ENCODE results near the gene PREP.

Gene PREP

GRCh38 chr6:105310947-105311346, 91.9 kb downstream of the PREP start:
- no peak for DNase-seq (ENCODE audit: low read depth in 1 of 2, low spot score in 1 of 2)

- no peak for DNase-seq (ENCODE audit: low read depth in 1 of 2, low spot score in 1 of 2)
Measured at GRCh38 chr6:105310371-105310770, 92.5 kb downstream of the PREP start.

DNA sequence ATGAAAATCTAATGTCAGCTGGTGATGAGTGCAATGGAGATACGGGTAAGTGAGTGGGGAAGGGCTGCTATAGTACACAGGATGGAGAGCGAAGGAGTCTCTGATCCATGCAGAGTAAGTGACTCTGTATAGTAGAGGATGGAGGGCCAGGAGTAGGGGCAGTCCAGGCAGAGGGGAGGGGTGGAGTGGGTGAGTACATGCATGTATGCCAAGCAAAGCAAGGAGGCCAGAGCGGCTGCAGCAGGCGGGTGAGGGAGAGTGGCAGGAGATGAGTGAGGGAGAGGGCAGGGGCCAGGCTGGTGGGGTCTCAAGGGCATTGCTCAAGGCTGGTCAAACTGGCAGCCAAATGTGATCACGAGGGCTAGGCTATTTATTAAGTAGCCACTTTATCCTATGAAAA, 94.0 kb downstream of the PREP start:
- no peak for DNase-seq (ENCODE audit: low read depth in 1 of 2, low spot score in 1 of 2)

- no peak for DNase-seq (ENCODE audit: low read depth in 1 of 2, low spot score in 1 of 2)
Measured at GRCh38 chr6:105305521-105305920, 97.4 kb downstream of the PREP start.

GRCh38 chr6:105304825-105305224, 98.1 kb downstream of the PREP start:
- no peak for DNase-seq (ENCODE audit: low read depth in 1 of 2, low spot score in 1 of 2)

- DNase-seq (ENCODE audit: low read depth in 1 of 2, low spot score in 1 of 2), result no peak
Measured at GRCh38 chr6:105304366-105304765, 98.5 kb downstream of the PREP start.

DNA sequence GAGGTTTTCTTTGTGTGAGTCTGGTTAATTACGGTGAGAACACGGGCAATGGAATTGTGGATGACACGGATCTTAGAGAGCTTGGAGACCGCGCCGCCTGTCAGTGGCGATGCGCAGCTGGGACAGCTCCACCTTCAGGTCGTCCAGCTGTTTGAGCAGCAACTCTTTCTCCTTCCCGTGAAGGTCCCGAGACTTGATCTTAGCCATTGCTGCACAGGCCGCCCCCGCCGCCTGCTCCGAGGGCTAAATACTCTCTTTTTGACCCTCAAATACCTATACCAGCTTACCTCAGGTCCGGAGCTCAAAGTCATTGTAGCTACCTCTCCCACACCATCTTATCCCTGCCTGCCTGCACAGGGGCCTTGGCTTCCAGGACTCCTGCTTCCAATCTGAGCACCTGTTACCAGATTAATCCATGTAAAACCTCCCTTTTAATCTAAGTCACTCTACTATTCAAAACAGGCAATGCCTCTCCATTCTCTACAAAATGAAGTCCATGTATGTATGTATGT, 100.2 kb downstream of the PREP start:
- no peak for DNase-seq (ENCODE audit: low read depth in 1 of 2, low spot score in 1 of 2)

GRCh38 chr6:105301756-105302616, 100.9 kb downstream of the PREP start:
- DNase-seq (ENCODE audit: low read depth in 1 of 2, low spot score in 1 of 2), result no peak

GRCh38 chr6:105301072-105301503, 101.8 kb downstream of the PREP start:
- no peak for DNase-seq (ENCODE audit: low read depth in 1 of 2, low spot score in 1 of 2)

DNA sequence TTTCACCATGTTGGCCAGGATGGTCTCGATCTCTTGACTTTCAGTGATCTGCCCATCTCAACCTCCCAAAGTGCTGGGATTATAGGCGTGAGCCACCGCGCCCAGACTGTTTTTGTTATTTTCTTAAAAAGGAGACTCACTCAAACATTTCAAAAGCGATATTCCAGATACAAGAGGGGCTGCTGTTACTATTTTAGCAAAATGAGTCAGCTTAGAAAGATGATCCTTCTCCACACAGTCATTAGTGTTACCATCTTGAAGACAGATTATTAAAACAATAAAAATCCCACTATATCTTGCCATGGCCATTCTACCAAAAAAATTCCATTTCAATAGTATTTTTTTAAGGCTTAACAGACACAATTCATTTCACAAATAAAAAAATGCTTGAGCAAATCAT, 102.8 kb downstream of the PREP start:
- DNase-seq (ENCODE audit: low read depth in 1 of 2, low spot score in 1 of 2), result no peak

GRCh38 chr6:105294129-105294528, 108.8 kb downstream of the PREP start:
- no peak for DNase-seq (ENCODE audit: low read depth in 1 of 2, low spot score in 1 of 2)

DNA sequence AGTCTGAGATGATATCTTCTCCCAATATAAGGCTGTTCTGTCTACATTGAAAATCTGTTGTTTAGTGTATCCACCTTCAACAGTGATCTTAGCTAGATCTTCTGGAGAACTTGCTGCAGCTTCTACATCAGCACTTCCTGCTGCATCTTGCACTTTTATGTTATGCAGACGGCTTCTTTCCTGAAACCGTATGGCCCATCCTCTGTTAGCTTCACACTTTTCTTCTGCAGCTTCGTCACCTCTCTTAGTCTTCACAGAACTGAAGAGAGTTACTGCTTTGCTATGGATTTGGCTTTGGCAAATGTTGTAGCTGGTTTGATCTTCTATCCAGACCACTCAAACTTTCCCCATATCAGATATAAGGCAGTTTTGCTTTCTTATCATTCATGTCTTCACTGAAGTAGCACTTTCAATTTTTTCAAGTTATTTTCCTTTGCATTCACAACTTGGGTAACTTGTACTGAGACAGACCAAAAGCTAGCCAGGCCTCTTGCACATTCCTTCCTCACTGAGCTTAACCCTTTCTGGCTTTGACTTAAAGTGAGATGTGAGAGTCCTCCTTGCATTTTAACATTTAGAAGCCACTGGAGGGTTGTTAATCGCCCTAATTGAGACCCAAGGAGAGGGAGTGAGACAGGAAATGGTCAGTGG, 110.1 kb downstream of the PREP start:
- DNase-seq (ENCODE audit: low read depth in 1 of 2, low spot score in 1 of 2), result no peak

DNA sequence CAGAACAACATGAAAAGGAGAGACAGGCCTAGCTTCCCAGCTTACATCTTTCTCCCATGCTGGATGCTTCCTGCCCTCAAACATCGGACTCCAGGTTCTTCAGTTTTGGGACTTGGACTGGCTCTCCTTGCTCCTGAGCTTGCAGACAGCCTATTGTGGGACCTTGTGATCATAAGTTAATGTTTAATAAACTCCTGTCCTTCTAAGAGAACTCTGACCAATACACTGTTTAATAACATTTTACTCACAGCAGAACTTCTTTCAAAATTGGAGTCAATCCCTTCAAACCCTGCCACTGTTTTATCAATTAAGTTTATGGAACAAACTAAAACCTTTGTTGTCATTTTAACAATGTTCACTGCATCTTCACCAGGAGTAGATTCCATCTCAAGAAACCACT, 111.4 kb downstream of the PREP start:
- no peak for DNase-seq (ENCODE audit: low read depth in 1 of 2, low spot score in 1 of 2)

DNA sequence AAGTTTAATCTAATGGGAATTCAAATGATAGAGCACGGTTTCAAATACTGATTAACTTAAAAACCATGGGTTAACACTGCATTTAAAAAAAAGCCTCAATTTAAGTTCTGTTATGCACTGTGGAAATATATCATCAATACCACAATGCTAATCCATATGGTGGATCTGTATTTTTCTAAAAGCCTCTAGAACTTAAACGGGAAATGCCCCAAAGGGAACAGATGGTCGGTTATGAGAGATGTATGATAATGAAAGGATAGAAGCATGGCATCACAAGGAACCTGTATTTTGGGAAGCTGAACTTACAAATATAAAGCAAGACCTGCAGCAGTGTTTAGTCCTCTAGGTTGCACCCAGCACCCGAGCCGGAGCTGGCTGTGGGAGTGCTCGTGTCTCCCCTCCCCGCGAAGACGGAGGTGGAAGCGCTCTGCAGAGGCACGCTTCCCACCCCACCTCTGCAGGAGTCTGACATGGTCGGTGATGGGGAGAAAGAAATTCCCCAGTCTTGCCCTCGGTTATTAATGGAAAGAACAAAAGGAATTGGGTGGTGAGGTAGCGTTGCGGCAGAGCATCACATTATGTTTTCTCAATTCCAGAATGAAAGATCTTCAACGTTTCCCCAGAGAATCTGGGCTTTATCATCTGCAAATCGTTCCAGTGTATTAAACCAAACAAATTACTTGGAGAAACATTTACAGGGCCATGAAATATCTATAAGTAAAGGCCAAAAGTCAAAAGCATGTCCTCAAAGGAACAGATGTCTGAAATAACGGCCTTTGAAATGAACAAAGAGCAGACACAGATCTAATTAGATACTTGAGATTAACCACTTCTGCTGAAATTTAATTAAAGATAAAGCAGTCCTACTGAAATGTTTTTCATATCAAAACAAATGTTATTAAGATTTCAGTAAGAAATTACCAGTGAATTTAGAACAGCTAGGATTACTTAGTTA, 120.0 kb downstream of the PREP start:
- no peak for DNase-seq (ENCODE audit: low read depth in 1 of 2, low spot score in 1 of 2)

- no peak for DNase-seq (ENCODE audit: low read depth in 1 of 2, low spot score in 1 of 2)
Measured at GRCh38 chr6:105280033-105280432, 122.8 kb downstream of the PREP start.

- DNase-seq (ENCODE audit: low read depth in 1 of 2, low spot score in 1 of 2), result no peak
Measured at GRCh38 chr6:105279463-105279862, 123.4 kb downstream of the PREP start.

DNA sequence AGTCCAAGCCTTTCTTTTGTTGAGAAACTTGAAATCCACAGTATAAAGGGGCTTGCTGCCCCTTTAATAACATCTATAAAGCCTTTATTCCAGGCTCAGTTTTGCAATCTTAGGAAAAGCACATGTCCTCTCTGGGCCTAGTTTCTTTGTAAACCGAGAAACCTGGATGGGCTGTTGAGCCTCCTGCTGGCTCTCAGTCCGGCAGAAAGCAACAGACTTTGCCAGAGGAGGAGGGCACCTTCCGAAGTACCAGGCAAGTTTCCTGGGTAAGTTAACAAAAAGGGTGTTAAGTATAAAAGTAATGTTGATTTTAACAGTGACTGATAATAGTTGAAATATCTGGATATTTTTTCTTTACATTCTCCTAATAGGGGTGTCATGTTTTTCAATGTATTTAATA, 124.1 kb downstream of the PREP start:
- no peak for DNase-seq (ENCODE audit: low read depth in 1 of 2, low spot score in 1 of 2)

DNA sequence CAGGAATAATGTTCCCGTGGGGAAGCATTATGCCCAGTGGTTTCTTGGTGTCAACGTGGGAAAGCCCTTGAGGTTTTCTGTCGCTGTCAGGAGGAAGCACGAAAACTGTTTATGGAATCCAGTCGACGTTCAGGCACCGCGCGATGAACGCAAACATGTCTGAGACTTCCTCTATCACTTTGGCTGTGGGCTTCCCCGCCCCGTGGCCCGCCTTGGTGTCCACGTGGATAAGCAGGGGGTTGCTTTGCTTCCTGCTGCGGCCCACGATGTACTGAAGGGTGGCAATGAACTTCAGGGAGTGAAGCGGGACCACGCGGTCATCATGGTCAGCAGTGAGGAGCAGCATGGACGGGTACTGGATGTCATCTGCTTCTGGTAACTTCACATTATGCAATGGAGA, 124.8 kb downstream of the PREP start:
- no peak for DNase-seq (ENCODE audit: low read depth in 1 of 2, low spot score in 1 of 2)

DNA sequence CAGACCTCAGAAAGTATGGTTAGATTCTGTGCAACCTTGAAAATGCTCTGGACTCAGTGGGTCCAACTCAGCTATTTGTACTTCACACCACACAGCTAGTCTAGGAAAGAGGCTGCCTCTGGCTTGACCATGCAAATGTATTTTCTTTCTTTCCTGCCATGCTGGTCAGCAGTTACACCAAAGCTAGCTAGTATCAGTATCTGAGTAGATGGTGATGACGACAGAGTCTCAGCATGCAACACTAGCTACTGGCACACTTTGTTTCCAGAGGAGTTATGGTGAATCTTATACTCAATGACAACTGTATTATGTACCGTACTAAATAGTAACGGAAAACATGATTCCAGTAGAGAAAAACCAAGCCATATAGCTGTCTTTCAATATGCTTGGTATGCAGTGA, 126.5 kb downstream of the PREP start:
- DNase-seq (ENCODE audit: low read depth in 1 of 2, low spot score in 1 of 2), result no peak

- no peak for DNase-seq (ENCODE audit: low read depth in 1 of 2, low spot score in 1 of 2)
Measured at GRCh38 chr6:105275542-105275941, 127.3 kb downstream of the PREP start.

- no peak for DNase-seq (ENCODE audit: low read depth in 1 of 2, low spot score in 1 of 2)
Measured at GRCh38 chr6:105274678-105275077, 128.2 kb downstream of the PREP start.

Data from activated T-helper 1 cell treated with anti-CD3 and anti-CD28 coated beads, Interleukin-2, amount 50 U/mL, for 16 hours (primary cell).